HepG2 (cell line): ENCODE data around the gene CLCN1. TPM values are rescaled to one million over a fixed set of nuclear protein-coding genes. Genes with fewer than 3 reads are reported as not detected.

Experiments used
- ADNP ChIP-seq: sonication (generic); formaldehyde crosslinking; IDR thresholded peaks from 2 replicates; pipeline ENCODE4 v1.4.0; 2020; ENCODE audit warnings: missing genetic modification reagents
- AHDC1 ChIP-seq: sonication (generic); formaldehyde crosslinking; IDR thresholded peaks from 2 replicates; pipeline ENCODE4 v1.5.1; 2020; ENCODE audit warnings: mild to moderate bottlenecking, missing genetic modification reagents, borderline replicate concordance
- FLYWCH1 ChIP-seq: sonication (generic); formaldehyde crosslinking; IDR thresholded peaks from 2 replicates; pipeline ENCODE4 v1.8.1; 2023; ENCODE audit warnings: mild to moderate bottlenecking, missing genetic modification reagents
- GATA4 ChIP-seq: sonication (generic); IDR thresholded peaks from 2 replicates; pipeline ENCODE4 v1.6.1; 2016; ENCODE audit warnings: antibody characterized with exemption, low read depth, borderline replicate concordance
- GLI4 ChIP-seq: sonication (generic); formaldehyde crosslinking; IDR thresholded peaks from 2 replicates; pipeline ENCODE4 v1.5.1; 2020; ENCODE audit warnings: missing genetic modification reagents, mild to moderate bottlenecking, moderate library complexity, borderline replicate concordance
- HMG20A ChIP-seq: IDR thresholded peaks from 2 replicates; pipeline ENCODE4 v1.6.1; 2016; ENCODE audit warnings: borderline replicate concordance
- MATR3 ChIP-seq: sonication (generic); formaldehyde crosslinking; IDR thresholded peaks from 2 replicates; pipeline ENCODE4 v1.4.0; 2020; ENCODE audit warnings: missing genetic modification reagents
- NFE2 ChIP-seq: sonication (generic); formaldehyde crosslinking; IDR thresholded peaks from 2 replicates; pipeline ENCODE4 v1.4.0; 2020; ENCODE audit warnings: missing genetic modification reagents
- NR1H2 ChIP-seq: sonication (generic); formaldehyde crosslinking; IDR thresholded peaks from 2 replicates; pipeline ENCODE4 v1.8.1; 2022; ENCODE audit warnings: low read depth, missing genetic modification reagents, borderline replicate concordance
- RAD21 ChIP-seq: fragments of 450-650 bp; formaldehyde crosslinking; IDR thresholded peaks from 2 replicates; pipeline ENCODE4 v1.5.0; 2020; ENCODE audit warnings: mild to moderate bottlenecking
- REL ChIP-seq: sonication (generic); formaldehyde crosslinking; conservative IDR thresholded peaks from 2 replicates; pipeline ENCODE4 v1.8.0; 2022; ENCODE audit warnings: mild to moderate bottlenecking, missing genetic modification reagents, moderate library complexity
- SAP130 ChIP-seq: IDR thresholded peaks from 2 replicates; pipeline ENCODE4 v1.6.1; 2016; ENCODE audit warnings: low read depth
- SYNCRIP ChIP-seq: fragments of 200-400 bp; formaldehyde crosslinking; IDR thresholded peaks from 2 replicates; pipeline ENCODE4 v1.6.1; 2018; ENCODE audit warnings: mild to moderate bottlenecking, low read depth, low read length; ENCODE audit not compliant: insufficient read depth
- U2AF1 ChIP-seq: fragments of 200-400 bp; formaldehyde crosslinking; optimal IDR thresholded peaks from 2 replicates; pipeline ENCODE3; 2017; ENCODE audit warnings: mild to moderate bottlenecking, low read depth, low read length
- ZNF12 ChIP-seq: sonication (generic); formaldehyde crosslinking; IDR thresholded peaks from 2 replicates; pipeline ENCODE4 v1.5.0; 2020; ENCODE audit warnings: missing genetic modification reagents
- ZNF160 ChIP-seq: sonication (generic); formaldehyde crosslinking; IDR thresholded peaks from 2 replicates; pipeline ENCODE4 v1.8.0; 2022; ENCODE audit warnings: mild to moderate bottlenecking, inconsistent platforms, missing genetic modification reagents
- polyA plus RNA-seq, 8 experiments: library from polyadenylated mRNA; depleted of rRNA in 3 of 8; stranded (reverse) in 7 of 8; unstranded in 1 of 8; fragments of >200 nt; fragmentation: Illumina TruSeq in 4 of 8; extraction: Trizol in 4 of 8; gene quantifications; 2 replicates each; pipeline versions ENCODE4 v1.2.1 to v1.2.3, GENCODE V29; 2011 to 2016; ENCODE audit warnings: low read depth in 4 of 8, missing spikeins in 1 of 8, mixed read lengths in 1 of 8; ENCODE audit not compliant: insufficient read depth in 1 of 8
- total RNA-seq, 5 experiments: library from RNA; depleted of rRNA; stranded (reverse); fragments of >200 nt; fragmentation: Illumina TruSeq; extraction: Trizol; gene quantifications; 2 replicates each; pipeline ENCODE4 v1.2.3, GENCODE V29; 2016; ENCODE audit warnings: low read depth in 1 of 5
- TF ChIP-seq, protein P1 (sequence below): sonication (generic); formaldehyde crosslinking; IDR thresholded peaks from 2 replicates; pipeline ENCODE4 v1.4.0; 2020; ENCODE audit warnings: mild to moderate bottlenecking, low read depth, missing genetic modification reagents
- TF ChIP-seq, protein P2 (sequence below): sonication (generic); formaldehyde crosslinking; IDR thresholded peaks from 2 replicates; pipeline ENCODE4 v1.5.0; 2020; ENCODE audit warnings: mild to moderate bottlenecking, missing genetic modification reagents

The CLCN1 gene
- total and polyA plus RNA-seq, 2 of the 13 experiments (the other 11 are each of a cell fraction or from before 2014, with no cell fraction given) = 0.01 TPM; not detected in 1

DNA sequence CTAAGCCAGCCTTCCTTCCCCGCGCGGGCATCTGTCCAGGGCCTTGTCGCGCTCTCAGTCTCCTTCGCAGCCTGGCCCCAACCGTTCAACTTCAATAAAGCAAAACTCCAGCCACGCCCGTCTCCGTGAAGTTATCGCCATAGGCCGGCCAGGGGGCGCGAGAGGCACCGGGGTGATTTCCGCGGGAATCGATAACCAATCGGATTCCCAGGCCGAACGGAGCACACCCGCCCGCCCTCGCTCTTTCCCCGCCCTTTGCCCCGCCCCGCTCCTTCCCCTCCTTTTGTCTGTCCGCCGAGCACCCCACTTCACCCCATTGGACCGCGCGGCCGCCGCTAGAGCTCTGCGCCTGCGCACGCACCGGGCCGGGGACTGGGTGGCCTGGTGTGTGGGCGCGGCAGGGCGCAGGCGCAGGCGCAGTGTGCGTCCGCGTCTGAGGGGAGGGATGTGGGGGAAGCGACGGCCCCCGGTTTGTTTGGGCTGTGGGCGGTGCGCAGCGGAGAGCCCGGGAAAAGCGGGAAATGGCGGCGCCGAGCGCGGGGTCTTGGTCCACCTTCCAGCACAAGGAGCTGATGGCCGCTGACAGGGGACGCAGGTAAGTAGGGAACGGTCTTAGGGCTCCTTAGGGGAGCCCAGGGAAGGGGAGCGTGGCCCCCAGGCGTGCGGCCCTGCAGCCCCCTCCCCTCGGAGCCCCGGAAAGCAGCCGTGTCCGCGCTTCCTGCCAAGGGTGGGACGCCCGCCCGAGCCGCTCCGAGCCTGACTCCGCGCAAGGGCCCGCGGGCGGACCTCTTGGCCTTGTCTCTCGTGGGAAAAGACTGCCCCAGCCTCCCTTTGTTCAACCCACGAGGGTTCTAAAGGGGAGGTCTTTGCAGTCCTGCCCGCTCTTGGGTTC is 27.7 kb upstream of the CLCN1 start, which contains the start of gene CASP2 (continued):
- TF ChIP-seq NR1H2 (CRISPR knock-in tag) = no peak
- TF ChIP-seq MATR3 (CRISPR knock-in tag) = no peak
- TF ChIP-seq, protein P1, sequence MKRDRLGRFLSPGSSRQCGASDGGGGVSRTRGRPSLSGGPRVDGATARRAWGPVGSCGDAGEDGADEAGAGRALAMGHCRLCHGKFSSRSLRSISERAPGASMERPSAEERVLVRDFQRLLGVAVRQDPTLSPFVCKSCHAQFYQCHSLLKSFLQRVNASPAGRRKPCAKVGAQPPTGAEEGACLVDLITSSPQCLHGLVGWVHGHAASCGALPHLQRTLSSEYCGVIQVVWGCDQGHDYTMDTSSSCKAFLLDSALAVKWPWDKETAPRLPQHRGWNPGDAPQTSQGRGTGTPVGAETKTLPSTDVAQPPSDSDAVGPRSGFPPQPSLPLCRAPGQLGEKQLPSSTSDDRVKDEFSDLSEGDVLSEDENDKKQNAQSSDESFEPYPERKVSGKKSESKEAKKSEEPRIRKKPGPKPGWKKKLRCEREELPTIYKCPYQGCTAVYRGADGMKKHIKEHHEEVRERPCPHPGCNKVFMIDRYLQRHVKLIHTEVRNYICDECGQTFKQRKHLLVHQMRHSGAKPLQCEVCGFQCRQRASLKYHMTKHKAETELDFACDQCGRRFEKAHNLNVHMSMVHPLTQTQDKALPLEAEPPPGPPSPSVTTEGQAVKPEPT (CRISPR knock-in tag) = no peak
- TF ChIP-seq U2AF1 = no peak
- TF ChIP-seq NFE2 (CRISPR knock-in tag) = no peak
- TF ChIP-seq ADNP (CRISPR knock-in tag) = no peak
- no peak for TF ChIP-seq FLYWCH1
- TF ChIP-seq SYNCRIP = no peak
- TF ChIP-seq REL (CRISPR knock-in tag) = 0 out of 2 replicates have a peak, but pooled peaks have one; percentile 85
- TF ChIP-seq, protein P2, sequence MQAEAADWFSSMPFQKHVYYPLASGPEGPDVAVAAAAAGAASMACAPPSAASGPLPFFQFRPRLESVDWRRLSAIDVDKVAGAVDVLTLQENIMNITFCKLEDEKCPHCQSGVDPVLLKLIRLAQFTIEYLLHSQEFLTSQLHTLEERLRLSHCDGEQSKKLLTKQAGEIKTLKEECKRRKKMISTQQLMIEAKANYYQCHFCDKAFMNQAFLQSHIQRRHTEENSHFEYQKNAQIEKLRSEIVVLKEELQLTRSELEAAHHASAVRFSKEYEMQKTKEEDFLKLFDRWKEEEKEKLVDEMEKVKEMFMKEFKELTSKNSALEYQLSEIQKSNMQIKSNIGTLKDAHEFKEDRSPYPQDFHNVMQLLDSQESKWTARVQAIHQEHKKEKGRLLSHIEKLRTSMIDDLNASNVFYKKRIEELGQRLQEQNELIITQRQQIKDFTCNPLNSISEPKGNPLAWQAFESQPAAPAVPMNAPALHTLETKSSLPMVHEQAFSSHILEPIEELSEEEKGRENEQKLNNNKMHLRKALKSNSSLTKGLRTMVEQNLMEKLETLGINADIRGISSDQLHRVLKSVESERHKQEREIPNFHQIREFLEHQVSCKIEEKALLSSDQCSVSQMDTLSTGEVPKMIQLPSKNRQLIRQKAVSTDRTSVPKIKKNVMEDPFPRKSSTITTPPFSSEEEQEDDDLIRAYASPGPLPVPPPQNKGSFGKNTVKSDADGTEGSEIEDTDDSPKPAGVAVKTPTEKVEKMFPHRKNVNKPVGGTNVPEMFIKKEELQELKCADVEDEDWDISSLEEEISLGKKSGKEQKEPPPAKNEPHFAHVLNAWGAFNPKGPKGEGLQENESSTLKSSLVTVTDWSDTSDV = no peak
- TF ChIP-seq GLI4 (CRISPR knock-in tag) = no peak
- TF ChIP-seq ZNF12 (CRISPR knock-in tag) = no peak
- peak; percentile 51 for TF ChIP-seq RAD21 (CRISPR knock-in tag)
- peak; percentile 74 for TF ChIP-seq SAP130 (CRISPR knock-in tag)
- no peak for TF ChIP-seq HMG20A
- TF ChIP-seq GATA4 = no peak
- TF ChIP-seq AHDC1 (CRISPR knock-in tag) = no peak
- TF ChIP-seq ZNF160 (CRISPR knock-in tag) = no peak
